Measurements from ENCODE around the gene PEF1. TPM values are rescaled to one million over a fixed set of nuclear protein-coding genes. Genes with fewer than 3 reads are reported as not detected.

Gene PEF1
- total and polyA plus RNA-seq, 2 of the 8 experiments (the other 6 are each of a cell fraction or from before 2014, with no cell fraction given) = 35.2 to 69.2 TPM

- TF ChIP-seq TAF1 (IDR thresholded peaks at IDR 0.05; ENCODE audit: low read depth, low read length) (no peak), ZNF274 (IDR thresholded peaks at IDR 0.05; ENCODE audit: borderline replicate concordance, extremely low read depth, low read length) (no peak), NRF1 (IDR thresholded peaks at IDR 0.05; ENCODE audit: low read depth, low read length) (no peak), BRCA1 (IDR thresholded peaks at IDR 0.05; ENCODE audit: low read depth, low read length) (no peak), HDAC2 (IDR thresholded peaks at IDR 0.05; ENCODE audit: borderline replicate concordance in 1 of 2, low read depth in 2 of 2, low read length in 2 of 2) (no peak), SIRT6 (IDR thresholded peaks at IDR 0.05; ENCODE audit: low read length) (no peak)
Observed at GRCh38 chr1:31624731-31625514, 19.8 kb downstream of the PEF1 start (continued).
